ENCODE data around the gene RAPGEF6. TPM values are rescaled to one million over a fixed set of nuclear protein-coding genes. Genes with fewer than 3 reads are reported as not detected.
A peak's percentile ranks its signal among the peaks of the same experiment; 100 is the strongest.

RAPGEF6 gene
- total and polyA plus RNA-seq, 4 experiments from 2014 or later = 18.0 to 121 (median 73.0) TPM

DNA sequence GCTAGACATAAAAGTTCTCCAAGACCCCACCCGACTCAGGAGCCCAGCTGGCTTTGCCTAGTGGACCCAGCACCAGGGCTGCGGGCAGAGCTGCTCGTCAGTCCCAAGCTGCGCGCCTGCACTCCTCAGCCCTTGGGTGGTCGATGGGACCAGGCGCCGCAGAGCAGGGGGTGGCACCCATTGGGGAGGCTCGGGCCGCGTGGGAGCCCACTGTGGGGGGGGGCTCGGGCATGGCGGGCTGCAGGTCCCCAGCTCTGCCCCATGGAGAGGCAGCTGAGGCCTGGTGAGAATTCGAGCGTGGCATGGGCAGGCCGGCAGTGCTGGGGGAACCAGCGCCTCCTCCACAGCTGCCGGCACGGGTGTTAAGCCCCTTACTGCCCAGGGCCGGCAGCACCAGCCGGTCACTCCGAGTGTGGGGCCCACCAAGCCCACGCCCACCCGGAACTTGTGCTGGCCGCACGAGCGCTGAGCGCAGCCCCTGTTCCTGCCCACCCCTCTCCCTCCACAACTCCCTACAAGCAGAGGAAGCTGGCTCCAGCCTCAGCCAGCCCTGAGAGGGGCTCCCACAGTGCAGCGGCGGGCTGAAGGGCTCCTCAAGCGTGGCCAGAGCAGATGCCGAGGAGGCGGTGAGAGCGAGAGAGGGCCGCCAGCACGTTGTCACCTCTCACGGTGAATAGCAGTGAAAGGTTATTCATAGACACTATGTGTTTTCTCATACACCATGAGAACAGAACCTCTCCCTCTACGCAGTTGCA, 54.9 kb downstream of the RAPGEF6 start:
- H3K9me3 Mint-ChIP-seq = no peaks in the 10 kb centered on the region
- Histone ChIP-seq H3K4me3 (ENCODE audit: low read length in 2 of 2) (no peak overlapping the region), H3K9me3 (ENCODE audit: control insufficient read depth in 1 of 2, low read length in 2 of 2) (no peaks in the 10 kb centered on the region), H3K27ac (ENCODE audit: low read depth, low read length) (no peak overlapping the region), H3K27me3 (ENCODE audit: insufficient read depth, low read length) (no peaks in the 10 kb centered on the region), H3K36me3 (ENCODE audit: insufficient read depth, low read length) (peaks cover 6% of the 10 kb centered on the region), H3K4me1 (ENCODE audit: insufficient read depth, low read length) (peaks cover 5% of the 10 kb centered on the region)
- DNase-seq = no peak
- no peak overlapping the region for H3K27ac Mint-ChIP-seq
- peaks cover 31 to 56% (median 40%) of the 10 kb centered on the region in 4 donors for H3K4me1 Mint-ChIP-seq
- peaks cover 20 to 21% of the 10 kb centered on the region in 2 donors for H3K36me3 Mint-ChIP-seq
- intact Hi-C loops (cut with micrococcal nuclease) = no loop called here
- H3K27me3 Mint-ChIP-seq = no peaks in the 10 kb centered on the region
- ChIA-PET POLR2A (ENCODE audit: partially characterized antibody) (no interaction called here), CTCF (ENCODE audit: partially characterized antibody) (interaction anchor here (1.4 to 4.3 kb wide), 3 partner anchors 8 to 428 kb away, joined by 5 to 21 read pairs (median 6); no protein-coding TSS in a partner anchor)
- no peak overlapping the region for H3K4me3 Mint-ChIP-seq

DNA sequence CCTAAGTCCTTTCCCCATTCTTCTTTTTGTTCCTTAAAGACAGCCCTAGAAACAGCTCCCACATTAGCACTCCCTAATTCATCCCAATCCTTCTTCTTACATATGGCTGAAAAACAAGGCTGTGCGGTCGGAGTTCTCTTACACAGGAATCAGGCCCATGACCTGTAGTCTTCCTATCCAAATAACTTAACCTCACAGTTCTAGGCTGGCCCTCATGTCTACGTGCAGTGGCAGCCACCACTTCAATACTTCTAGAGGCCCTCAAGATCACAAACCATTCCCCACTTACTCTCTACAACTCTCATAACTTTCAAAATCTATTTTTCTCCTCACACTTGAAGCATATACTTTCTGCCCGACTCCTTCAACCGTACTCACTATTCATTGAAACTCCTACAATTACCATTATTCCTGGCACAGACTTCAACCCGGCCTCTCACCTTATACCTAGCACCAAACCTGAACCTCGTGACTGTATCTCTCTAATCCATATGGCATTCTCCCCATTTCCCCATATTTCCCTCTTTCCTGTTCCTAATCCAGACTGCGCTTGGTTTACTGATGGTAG, 59.3 kb downstream of the RAPGEF6 start:
- no peak overlapping the region for H3K4me3 ChIP-seq (ENCODE audit: low read length in 2 of 2)
- no peaks in the 10 kb centered on the region for H3K9me3 Mint-ChIP-seq
- H3K9me3 ChIP-seq (ENCODE audit: control insufficient read depth in 1 of 2, low read length in 2 of 2) = no peaks in the 10 kb centered on the region
- DNase-seq = no peak
- H3K27me3 ChIP-seq (ENCODE audit: insufficient read depth, low read length) = no peaks in the 10 kb centered on the region
- intact Hi-C loops (cut with micrococcal nuclease) = no loop called here
- ChIA-PET POLR2A (ENCODE audit: partially characterized antibody) (no interaction called here), CTCF (ENCODE audit: partially characterized antibody) (interaction anchor here (0.7 to 1.6 kb wide), 2 partner anchors 14 to 43 kb away, joined by 3 to 5 read pairs; no protein-coding TSS in a partner anchor)
- no peak overlapping the region for H3K27ac ChIP-seq (ENCODE audit: low read depth, low read length)
- peaks cover 21 to 35% (median 32%) of the 10 kb centered on the region in 4 donors for H3K4me1 Mint-ChIP-seq
- peaks cover 20 to 29% of the 10 kb centered on the region in 2 donors for H3K36me3 Mint-ChIP-seq
- H3K36me3 ChIP-seq (ENCODE audit: insufficient read depth, low read length) = peaks cover 6% of the 10 kb centered on the region
- no peaks in the 10 kb centered on the region for H3K27me3 Mint-ChIP-seq
- no peak overlapping the region for H3K27ac Mint-ChIP-seq
- H3K4me3 Mint-ChIP-seq = no peak overlapping the region
- H3K4me1 ChIP-seq (ENCODE audit: insufficient read depth, low read length) = no peaks in the 10 kb centered on the region

DNA sequence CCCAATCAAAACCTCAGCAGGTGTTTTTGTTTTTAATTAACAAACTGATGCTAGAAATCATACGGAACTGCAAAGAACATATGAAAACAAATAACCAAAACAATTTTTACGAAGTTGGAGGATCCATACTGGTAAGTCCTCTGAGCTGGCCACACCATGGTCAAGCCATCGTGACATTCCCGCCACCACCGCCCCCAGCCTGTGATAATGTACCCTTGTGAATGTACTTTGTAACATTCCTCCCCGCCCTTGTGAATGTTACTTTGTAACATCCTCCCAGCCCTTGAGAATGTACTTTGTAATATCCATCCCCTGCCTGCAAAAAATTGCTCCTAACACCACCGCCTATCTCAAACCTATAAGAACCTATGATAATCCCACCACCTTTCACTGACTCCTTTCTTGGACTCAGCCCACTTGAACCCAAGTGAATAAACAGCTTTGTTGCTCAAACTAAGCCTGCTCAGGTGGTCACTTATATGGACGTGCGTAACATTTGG, 63.3 kb downstream of the RAPGEF6 start:
- H3K4me3 ChIP-seq (ENCODE audit: low read length in 2 of 2) = no peak overlapping the region

DNA sequence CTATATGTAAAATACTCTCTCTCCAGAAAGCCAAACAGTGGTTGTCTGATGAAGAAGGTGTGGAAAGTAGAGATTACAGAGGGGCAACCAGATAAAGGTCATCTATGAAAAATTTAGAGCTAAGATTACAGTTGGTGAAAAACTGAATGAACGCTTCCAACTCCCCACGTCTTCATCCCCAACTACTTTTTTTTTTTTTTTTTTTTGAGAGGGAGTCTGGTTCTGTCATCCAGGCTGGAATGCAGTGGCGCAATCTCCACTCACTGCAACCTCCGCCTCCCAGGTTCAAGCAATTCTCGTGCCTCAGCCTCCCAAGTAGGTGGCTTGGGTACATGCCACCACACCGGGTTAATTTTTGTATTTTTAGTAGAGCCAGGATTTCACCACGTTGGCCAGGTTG, 64.3 kb downstream of the RAPGEF6 start:
- no peak overlapping the region for H3K4me3 ChIP-seq (ENCODE audit: low read length in 2 of 2)
- H3K9me3 ChIP-seq (ENCODE audit: control insufficient read depth in 1 of 2, low read length in 2 of 2) = no peaks in the 10 kb centered on the region
- H3K27me3 Mint-ChIP-seq = no peaks in the 10 kb centered on the region
- no peak overlapping the region for H3K27ac ChIP-seq (ENCODE audit: low read depth, low read length)
- H3K4me1 Mint-ChIP-seq = peaks cover 18 to 43% (median 35%) of the 10 kb centered on the region in 4 donors
- no peaks in the 10 kb centered on the region for H3K27me3 ChIP-seq (ENCODE audit: insufficient read depth, low read length)
- CTCF ChIA-PET (ENCODE audit: partially characterized antibody) = no interaction called here
- no peak for DNase-seq
- H3K4me1 ChIP-seq (ENCODE audit: insufficient read depth, low read length) = no peaks in the 10 kb centered on the region
- intact Hi-C loops (cut with micrococcal nuclease) = no loop called here
- H3K4me3 Mint-ChIP-seq = no peak overlapping the region
- H3K27ac Mint-ChIP-seq = peak overlapping the region in 1 of 7 donors; percentile 44
- H3K9me3 Mint-ChIP-seq = no peaks in the 10 kb centered on the region
- H3K36me3 ChIP-seq (ENCODE audit: insufficient read depth, low read length) = no peaks in the 10 kb centered on the region
- H3K36me3 Mint-ChIP-seq = peaks cover 2 to 15% of the 10 kb centered on the region in 2 donors
- POLR2A ChIA-PET (ENCODE audit: partially characterized antibody) = no interaction called here

More for the DNA sequence above, 63.3 kb downstream of the RAPGEF6 start:
- Mint-ChIP-seq H3K4me3 (no peak overlapping the region), H3K9me3 (no peaks in the 10 kb centered on the region), H3K36me3 (peaks cover 2 to 15% of the 10 kb centered on the region in 2 donors), H3K27ac (peak overlapping the region in 1 of 7 donors; percentile 51), H3K27me3 (no peaks in the 10 kb centered on the region), H3K4me1 (peaks cover 18 to 43% (median 35%) of the 10 kb centered on the region in 4 donors)
- Histone ChIP-seq H3K27me3 (ENCODE audit: insufficient read depth, low read length) (no peaks in the 10 kb centered on the region), H3K9me3 (ENCODE audit: control insufficient read depth in 1 of 2, low read length in 2 of 2) (no peaks in the 10 kb centered on the region), H3K36me3 (ENCODE audit: insufficient read depth, low read length) (no peaks in the 10 kb centered on the region), H3K4me1 (ENCODE audit: insufficient read depth, low read length) (no peaks in the 10 kb centered on the region), H3K27ac (ENCODE audit: low read depth, low read length) (no peak overlapping the region)
- intact Hi-C loops (cut with micrococcal nuclease) = no loop called here
- ChIA-PET POLR2A (ENCODE audit: partially characterized antibody) (no interaction called here), CTCF (ENCODE audit: partially characterized antibody) (interaction anchor here (1.5 kb wide), 1 partner anchor 17 kb away, joined by 3 read pairs; no protein-coding TSS in a partner anchor)
- no peak for DNase-seq

DNA sequence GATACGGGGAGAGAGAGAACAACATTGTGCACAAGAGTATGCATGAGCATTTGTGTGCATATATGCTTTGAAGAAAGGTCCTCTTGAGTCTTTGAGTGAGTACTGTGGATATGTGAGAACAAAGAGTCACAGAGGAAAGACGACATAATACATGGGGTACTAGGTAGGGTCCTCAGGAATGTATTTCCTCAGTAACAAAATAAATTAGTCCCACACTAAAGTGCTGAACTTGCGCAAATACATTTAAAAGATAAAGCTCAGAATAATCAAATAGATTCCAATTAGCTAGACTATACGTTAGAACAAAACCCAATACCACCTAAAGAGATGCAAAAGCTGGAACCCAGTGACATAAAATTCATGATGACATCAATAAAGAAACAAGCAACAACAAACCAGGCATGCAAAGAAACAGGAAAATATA, 70.8 kb downstream of the RAPGEF6 start:
- no peaks in the 10 kb centered on the region for H3K9me3 Mint-ChIP-seq
- no peaks in the 10 kb centered on the region for H3K27me3 Mint-ChIP-seq
- DNase-seq = no peak
- Histone ChIP-seq H3K4me1 (ENCODE audit: insufficient read depth, low read length) (peaks cover 10% of the 10 kb centered on the region), H3K4me3 (ENCODE audit: low read length in 2 of 2) (no peak overlapping the region), H3K36me3 (ENCODE audit: insufficient read depth, low read length) (no peaks in the 10 kb centered on the region), H3K27me3 (ENCODE audit: insufficient read depth, low read length) (no peaks in the 10 kb centered on the region), H3K9me3 (ENCODE audit: control insufficient read depth in 1 of 2, low read length in 2 of 2) (no peaks in the 10 kb centered on the region), H3K27ac (ENCODE audit: low read depth, low read length) (no peak overlapping the region)
- peak overlapping the region in 1 of 8 donors; percentile 7 for H3K4me3 Mint-ChIP-seq
- peaks cover 20 to 57% (median 32%) of the 10 kb centered on the region in 4 donors for H3K4me1 Mint-ChIP-seq
- POLR2A ChIA-PET (ENCODE audit: partially characterized antibody) = interaction anchor here (1.6 kb wide), 1 partner anchor 13 kb away, joined by 3 read pairs; no protein-coding TSS in a partner anchor
- CTCF ChIA-PET (ENCODE audit: partially characterized antibody) = interaction anchor here (0.9 to 2.3 kb wide), 5 partner anchors 10 to 35 kb away, joined by 3 to 5 read pairs (median 5); no protein-coding TSS in a partner anchor
- intact Hi-C loops (cut with micrococcal nuclease) = loop anchor here (2.0 kb wide), 1 partner anchor 13 kb away; no protein-coding TSS in a partner anchor
- peak overlapping the region in 3 of 7 donors; percentile 8 to 53 (median 11) for H3K27ac Mint-ChIP-seq
- H3K36me3 Mint-ChIP-seq = peaks cover 9 to 14% of the 10 kb centered on the region in 2 donors

DNA sequence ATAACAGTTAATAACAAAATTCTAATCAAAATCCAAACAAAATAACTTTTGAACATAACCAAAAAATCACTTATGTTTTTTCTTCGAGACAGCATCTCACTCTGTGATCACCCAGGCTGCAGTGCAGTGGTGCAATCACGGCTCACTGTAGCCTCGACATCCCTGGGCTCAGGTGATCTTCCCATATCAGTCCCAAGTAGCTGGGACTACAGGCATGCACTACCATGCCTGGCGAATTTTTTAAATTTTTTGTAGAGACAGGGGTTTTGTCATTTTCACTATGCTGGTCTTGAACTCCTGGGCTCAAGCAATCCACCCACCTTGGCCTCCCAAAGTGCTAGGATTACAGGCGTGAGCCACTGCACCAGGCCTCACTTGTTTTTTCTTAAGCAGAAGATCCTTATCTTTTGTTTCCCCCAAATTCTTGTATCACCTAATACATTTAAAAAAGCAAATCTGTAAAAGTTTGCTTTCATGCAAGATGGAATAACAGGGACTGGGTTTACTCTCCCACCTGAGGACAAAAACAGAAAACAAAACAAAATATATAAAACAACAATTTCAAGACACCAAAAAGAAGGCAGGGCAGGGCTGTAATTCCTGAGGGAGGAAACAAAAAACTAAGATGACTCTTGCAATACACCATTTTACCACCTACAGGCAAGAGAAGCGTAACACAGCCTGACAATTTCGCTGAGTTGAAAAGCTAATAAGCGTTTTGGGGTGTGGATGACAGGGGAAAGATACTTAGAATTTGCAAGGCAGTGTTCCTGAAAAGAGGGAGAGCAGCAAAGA, 71.4 kb downstream of the RAPGEF6 start:
- POLR2A ChIA-PET (ENCODE audit: partially characterized antibody) = no interaction called here
- no peak overlapping the region for H3K4me3 ChIP-seq (ENCODE audit: low read length in 2 of 2)
- Mint-ChIP-seq H3K36me3 (peaks cover 9 to 15% of the 10 kb centered on the region in 2 donors), H3K4me1 (peaks cover 20 to 52% (median 29%) of the 10 kb centered on the region in 4 donors), H3K9me3 (no peaks in the 10 kb centered on the region), H3K27me3 (no peaks in the 10 kb centered on the region), H3K27ac (peak overlapping the region in 5 of 7 donors; percentile 6 to 54 (median 51)), H3K4me3 (peak overlapping the region in 2 of 8 donors; percentile 1 to 37)
- intact Hi-C loops (cut with micrococcal nuclease) = loop anchor here (2.0 kb wide), 1 partner anchor 13 kb away; no protein-coding TSS in a partner anchor
- H3K27me3 ChIP-seq (ENCODE audit: insufficient read depth, low read length) = no peaks in the 10 kb centered on the region
- peaks cover 10% of the 10 kb centered on the region for H3K4me1 ChIP-seq (ENCODE audit: insufficient read depth, low read length)
- H3K9me3 ChIP-seq (ENCODE audit: control insufficient read depth in 1 of 2, low read length in 2 of 2) = no peaks in the 10 kb centered on the region
- CTCF ChIA-PET (ENCODE audit: partially characterized antibody) = interaction anchor here (1.3 kb wide), 1 partner anchor 15 kb away, joined by 3 read pairs; no protein-coding TSS in a partner anchor
- no peaks in the 10 kb centered on the region for H3K36me3 ChIP-seq (ENCODE audit: insufficient read depth, low read length)
- no peak overlapping the region for H3K27ac ChIP-seq (ENCODE audit: low read depth, low read length)
- DNase-seq = no peak
